OCI-LY7 (cell line): Measurements from ENCODE around the gene FRMD8.
"Not testable (repeated sequence)": the region's sequence is repeated elsewhere in the genome, so short reads cannot be mapped to it uniquely, and the experiment has no call there.

ENCODE experiments used
- EZH2phosphoT487 ChIP-seq: fragments of 200-600 bp; sonication (generic); IDR thresholded peaks from 2 replicates; pipeline ENCODE4 v1.6.1; 2018; ENCODE audit warnings: low read depth, borderline replicate concordance, mild to moderate bottlenecking, mixed run types, antibody characterized with exemption, low read length, moderate library complexity, mixed read lengths
- TF ChIP-seq, protein P1 (sequence below): fragments of 200-600 bp; sonication (generic); conservative IDR thresholded peaks from 2 replicates; pipeline ENCODE4 v1.5.1; 2014; ENCODE audit warnings: mild to moderate bottlenecking, antibody characterized with exemption, low read length, moderate library complexity, mixed read lengths

DNA sequence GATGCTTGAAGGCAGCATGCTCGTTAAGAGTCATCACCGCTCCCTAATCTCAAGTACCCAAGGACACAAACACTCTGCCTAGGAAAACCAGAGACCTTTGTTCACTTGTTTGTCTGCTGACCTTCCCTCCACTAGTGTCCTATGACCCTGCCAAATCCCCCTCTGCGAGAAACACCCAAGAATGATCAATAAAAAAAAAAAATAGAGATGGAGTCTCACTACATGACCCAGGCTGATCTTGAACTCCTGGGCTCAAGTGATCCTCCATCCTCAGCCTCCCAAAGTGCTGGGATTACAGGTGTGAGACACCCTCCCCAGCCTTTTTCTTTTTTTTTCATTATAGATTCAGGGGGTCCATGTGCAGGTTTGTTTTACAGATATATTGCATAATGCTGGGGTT, 65.8 kb downstream of the FRMD8 start:
- TF ChIP-seq, protein P1, sequence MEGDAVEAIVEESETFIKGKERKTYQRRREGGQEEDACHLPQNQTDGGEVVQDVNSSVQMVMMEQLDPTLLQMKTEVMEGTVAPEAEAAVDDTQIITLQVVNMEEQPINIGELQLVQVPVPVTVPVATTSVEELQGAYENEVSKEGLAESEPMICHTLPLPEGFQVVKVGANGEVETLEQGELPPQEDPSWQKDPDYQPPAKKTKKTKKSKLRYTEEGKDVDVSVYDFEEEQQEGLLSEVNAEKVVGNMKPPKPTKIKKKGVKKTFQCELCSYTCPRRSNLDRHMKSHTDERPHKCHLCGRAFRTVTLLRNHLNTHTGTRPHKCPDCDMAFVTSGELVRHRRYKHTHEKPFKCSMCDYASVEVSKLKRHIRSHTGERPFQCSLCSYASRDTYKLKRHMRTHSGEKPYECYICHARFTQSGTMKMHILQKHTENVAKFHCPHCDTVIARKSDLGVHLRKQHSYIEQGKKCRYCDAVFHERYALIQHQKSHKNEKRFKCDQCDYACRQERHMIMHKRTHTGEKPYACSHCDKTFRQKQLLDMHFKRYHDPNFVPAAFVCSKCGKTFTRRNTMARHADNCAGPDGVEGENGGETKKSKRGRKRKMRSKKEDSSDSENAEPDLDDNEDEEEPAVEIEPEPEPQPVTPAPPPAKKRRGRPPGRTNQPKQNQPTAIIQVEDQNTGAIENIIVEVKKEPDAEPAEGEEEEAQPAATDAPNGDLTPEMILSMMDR, result not testable (repeated sequence)
- TF ChIP-seq EZH2phosphoT487, result not testable (repeated sequence)
